Neural cell (in vitro differentiated cells): ENCODE data around the gene CEP85L. TPM values are rescaled to one million over a fixed set of nuclear protein-coding genes. Genes with fewer than 3 reads are reported as not detected.

Experiments
- H2AFZ ChIP-seq: fragments of 200-600, 300-800 bp; sonication (generic), shearing (Covaris generic); 2 replicates; pipeline ENCODE4 v1.6.0; 2014; ENCODE audit warnings: low read depth, mild to moderate bottlenecking, antibody characterized with exemption, low read length, moderate library complexity
- H3F3A ChIP-seq: fragments of 200-600 bp; shearing (Covaris generic); 2 replicates; pipeline ENCODE4 v1.6.1; 2016; ENCODE audit warnings: mild to moderate bottlenecking, moderate library complexity, mixed read lengths, antibody characterized with exemption, low read length; ENCODE audit not compliant: insufficient read depth, poor library complexity, severe bottlenecking
- H3K27ac ChIP-seq: fragments of 200-600, 300-800 bp; sonication (generic), shearing (Covaris generic); 2 replicates; pipeline ENCODE4 v1.5.1; 2014; ENCODE audit warnings: mild to moderate bottlenecking, low read length, moderate library complexity
- H3K27me3 ChIP-seq: fragments of 300-800, 200-600 bp; sonication (generic), shearing (Covaris generic); 2 replicates; pipeline ENCODE4 v1.6.0; 2014; ENCODE audit warnings: mild to moderate bottlenecking, low read depth, low read length, moderate library complexity; ENCODE audit not compliant: insufficient read depth
- H3K36me3 ChIP-seq: fragments of 300-800, 200-600 bp; sonication (generic), shearing (Covaris generic); 2 replicates; pipeline ENCODE4 v1.5.1; 2014; ENCODE audit warnings: mild to moderate bottlenecking, antibody characterized with exemption, low read length, moderate library complexity; ENCODE audit not compliant: insufficient read depth
- H3K4me2 ChIP-seq: fragments of 300-800, 200-600 bp; sonication (generic), shearing (Covaris generic); 2 replicates; pipeline ENCODE4 v1.6.0; 2014; ENCODE audit warnings: mild to moderate bottlenecking, low read length
- H3K4me3 ChIP-seq: fragments of 300-800, 200-600 bp; sonication (generic), shearing (Covaris generic); 2 replicates; pipeline ENCODE4 v1.5.1; 2014; ENCODE audit warnings: mild to moderate bottlenecking, low read length, moderate library complexity
- H3K79me2 ChIP-seq: fragments of 200-600 bp; shearing (Covaris generic); replicated peaks from 2 replicates; pipeline ENCODE4 v1.6.0; 2014; ENCODE audit warnings: mild to moderate bottlenecking, low read length, moderate library complexity; ENCODE audit not compliant: insufficient read depth
- H3K9ac ChIP-seq: fragments of 300-800, 200-600 bp; sonication (generic), shearing (Covaris generic); 2 replicates; pipeline ENCODE4 v1.6.1; 2016; ENCODE audit warnings: mild to moderate bottlenecking, low read length, mixed read lengths
- H3K9me2 ChIP-seq: fragments of 200-600 bp; shearing (Covaris generic); 2 replicates; pipeline ENCODE4 v1.6.1; 2016; ENCODE audit warnings: mild to moderate bottlenecking, low read length, mixed read lengths; ENCODE audit not compliant: insufficient read depth
- H3K9me3 ChIP-seq: fragments of 200-600, 300-800 bp; sonication (generic), shearing (Covaris generic); 2 replicates; pipeline ENCODE4 v1.6.1; 2016; ENCODE audit warnings: mild to moderate bottlenecking, mixed run types, low read length, moderate library complexity, mixed read lengths
- H4K20me1 ChIP-seq: fragments of 200-600 bp; shearing (Covaris generic); 2 replicates; pipeline ENCODE4 v1.6.1; 2016; ENCODE audit warnings: mild to moderate bottlenecking, mixed run types; ENCODE audit not compliant: insufficient read depth
- CTCF ChIP-seq: fragments of 450-650 bp; IDR thresholded peaks from 2 replicates; pipeline ENCODE4 v1.5.1; 2014; ENCODE audit warnings: antibody characterized with exemption, mild to moderate bottlenecking, moderate library complexity; ENCODE audit not compliant: poor library complexity, severe bottlenecking
- EP300 ChIP-seq: fragments of 450-650 bp; conservative IDR thresholded peaks from 2 replicates; pipeline ENCODE4 v1.6.1; 2014; ENCODE audit warnings: antibody characterized with exemption, mild to moderate bottlenecking, moderate library complexity; ENCODE audit not compliant: poor library complexity, severe bottlenecking
- EZH2 ChIP-seq: fragments of 200-600, 300-800 bp; shearing (Covaris generic), sonication (generic); IDR thresholded peaks from 2 replicates; pipeline ENCODE4 v1.6.1; 2014; ENCODE audit warnings: antibody characterized with exemption, low read length, borderline replicate concordance, mild to moderate bottlenecking; ENCODE audit not compliant: insufficient read depth, poor library complexity, severe bottlenecking
- MXI1 ChIP-seq: fragments of 450-650 bp; conservative IDR thresholded peaks from 2 replicates; pipeline ENCODE4 v1.6.1; 2014; ENCODE audit warnings: antibody characterized with exemption, mild to moderate bottlenecking; ENCODE audit not compliant: poor library complexity, severe bottlenecking
- POLR2AphosphoS5 ChIP-seq: IDR thresholded peaks from 2 replicates; pipeline ENCODE4 v1.6.1; 2012
- RAD21 ChIP-seq: fragments of 450-650 bp; conservative IDR thresholded peaks from 2 replicates; pipeline ENCODE4 v1.6.1; 2014; ENCODE audit warnings: antibody characterized with exemption, mild to moderate bottlenecking, moderate library complexity
- REST ChIP-seq: IDR thresholded peaks from 2 replicates; pipeline ENCODE4 v1.6.1; 2012; ENCODE audit warnings: borderline replicate concordance
- SMC3 ChIP-seq: fragments of 450-650 bp; conservative IDR thresholded peaks from 2 replicates; pipeline ENCODE4 v1.6.1; 2014; ENCODE audit warnings: antibody characterized with exemption, mild to moderate bottlenecking, moderate library complexity; ENCODE audit not compliant: poor library complexity
- TAF1 ChIP-seq: IDR thresholded peaks from 2 replicates; pipeline ENCODE4 v1.6.1; 2012; ENCODE audit warnings: low read depth
- polyA plus RNA-seq: library from polyadenylated mRNA; depleted of rRNA; stranded (reverse); fragments of >200 nt; gene quantifications from 2 replicates; pipeline ENCODE4 v1.2.3, GENCODE V29; 2014

CEP85L gene
- polyA plus RNA-seq, 1 donor from 2014 or later: 17.0 TPM

DNA sequence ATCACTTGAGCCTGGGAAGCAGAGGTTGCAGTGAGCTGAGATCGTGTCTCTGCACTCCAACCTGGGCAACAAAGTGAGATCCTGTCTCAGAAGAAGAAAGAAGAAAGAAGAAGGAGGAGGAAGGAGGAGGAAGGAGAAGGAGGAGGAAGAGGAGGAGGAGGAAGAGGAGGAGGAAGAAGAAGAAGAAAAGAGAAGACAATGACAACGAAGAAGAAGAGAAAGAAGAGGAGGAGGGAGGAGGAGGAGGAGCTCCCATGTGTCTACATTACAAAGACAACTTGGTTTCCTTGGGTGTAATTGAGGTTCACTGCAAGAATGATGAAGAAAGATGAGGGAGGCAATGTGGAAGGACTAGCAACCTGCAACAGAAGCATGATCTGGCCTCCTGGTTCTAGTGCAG, 21.3 kb upstream of the CEP85L start:
- H3K9me2 ChIP-seq: no peaks in the 10 kb centered on the region
- no peaks in the 10 kb centered on the region for H3K9me3 ChIP-seq
- H3K27me3 ChIP-seq: no peaks in the 10 kb centered on the region
- H3K36me3 ChIP-seq: no peaks in the 10 kb centered on the region
- no peaks in the 10 kb centered on the region for H3K79me2 ChIP-seq
- no peak overlapping the region for H3K9ac ChIP-seq
- H4K20me1 ChIP-seq: no peaks in the 10 kb centered on the region
- no peak overlapping the region for H3K27ac ChIP-seq
- no peak overlapping the region for H3K4me3 ChIP-seq
- H2AFZ ChIP-seq: no peak overlapping the region
- H3K4me2 ChIP-seq: no peak overlapping the region
- TF ChIP-seq CTCF (no peak), POLR2AphosphoS5 (no peak), MXI1 (no peak), EZH2 (no peak), SMC3 (no peak), EP300 (no peak), REST (no peak), RAD21 (no peak), TAF1 (no peak)
- H3F3A ChIP-seq: no peaks in the 10 kb centered on the region

- H3K27ac ChIP-seq: no peak overlapping the region
- no peaks in the 10 kb centered on the region for H3K27me3 ChIP-seq
- no peak for TF ChIP-seq MXI1
- no peak for TF ChIP-seq EP300
- no peak for TF ChIP-seq RAD21
- H3K9me3 ChIP-seq: no peaks in the 10 kb centered on the region
- H4K20me1 ChIP-seq: no peaks in the 10 kb centered on the region
- H3K4me2 ChIP-seq: no peak overlapping the region
- no peak overlapping the region for H3K9ac ChIP-seq
- no peak overlapping the region for H2AFZ ChIP-seq
- H3K9me2 ChIP-seq: no peaks in the 10 kb centered on the region
- no peaks in the 10 kb centered on the region for H3F3A ChIP-seq
- no peaks in the 10 kb centered on the region for H3K79me2 ChIP-seq
- no peak overlapping the region for H3K4me3 ChIP-seq
- no peaks in the 10 kb centered on the region for H3K36me3 ChIP-seq
These were observed 18.2 kb upstream of the CEP85L start for GRCh38 chr6:118669561-118669960.

DNA sequence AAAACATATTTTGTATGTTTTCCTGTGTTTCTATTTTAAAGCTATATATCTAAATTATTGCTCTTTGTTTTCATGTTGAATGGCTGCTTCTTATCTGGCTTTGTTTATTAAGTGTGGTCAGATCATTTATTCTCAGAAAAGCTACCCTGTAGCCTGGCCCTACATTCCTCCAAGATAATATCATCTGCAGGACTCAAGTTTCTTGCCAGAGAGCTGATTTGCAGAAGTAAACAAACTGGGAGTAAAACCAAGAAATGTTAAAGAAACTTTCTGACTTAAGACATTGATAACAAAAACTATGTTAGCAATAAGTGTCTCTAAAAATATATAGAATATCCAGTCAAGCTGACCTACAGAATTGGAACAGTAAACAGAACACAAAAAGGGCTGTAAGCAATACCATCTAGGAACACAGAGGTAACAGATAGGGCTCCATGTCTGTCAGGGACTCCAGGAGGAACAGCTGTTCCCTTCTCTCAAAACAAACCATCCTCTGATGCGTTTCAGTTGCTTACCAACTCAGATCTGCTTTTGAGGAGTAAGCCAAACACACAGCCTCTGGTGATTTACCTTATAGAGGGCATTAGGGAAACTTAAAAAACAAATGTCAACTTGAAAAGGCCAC, 17.5 kb upstream of the CEP85L start:
- Histone ChIP-seq H3K79me2 (no peaks in the 10 kb centered on the region), H3K9ac (no peak overlapping the region), H3K27ac (no peak overlapping the region), H3K9me2 (no peaks in the 10 kb centered on the region), H3K27me3 (no peaks in the 10 kb centered on the region), H3K4me2 (no peak overlapping the region), H3F3A (no peaks in the 10 kb centered on the region), H3K9me3 (no peaks in the 10 kb centered on the region), H3K4me3 (no peak overlapping the region), H2AFZ (no peak overlapping the region), H3K36me3 (no peaks in the 10 kb centered on the region), H4K20me1 (no peaks in the 10 kb centered on the region)
- TF ChIP-seq CTCF (no peak), REST (no peak), POLR2AphosphoS5 (no peak), RAD21 (no peak), TAF1 (no peak), EZH2 (no peak), SMC3 (no peak), MXI1 (no peak), EP300 (no peak)
